Gastrocnemius medialis (tissue), 4 donors: ENCODE results near the gene RSAD1. TPM values are rescaled to one million over a fixed set of nuclear protein-coding genes. Genes with fewer than 3 reads are reported as not detected.

Experiments used
- ATAC-seq, 2 donors: fragments of 150-250 bp; one replicate each; pipeline ENCODE4 v1.9.1; 2016
- DNase-seq, 2 donors: peaks; one replicate each; pipeline ENCODE4 v3.0.0-alpha.2; 2019
- H3K27ac ChIP-seq, 4 donors: fragments of 200-600 bp; sonication (generic); 1 replicate in 1 of 4; 2 replicates in 3 of 4; pipeline ENCODE4 v1.5.1; 2016 to 2018; ENCODE audit warnings: mild to moderate bottlenecking in 2 of 4, moderate library complexity in 1 of 4
- H3K27me3 ChIP-seq, 3 donors: fragments of 200-600 bp; sonication (generic) in 2 of 3; 1 replicate in 1 of 3; 2 replicates in 2 of 3; pipeline versions ENCODE4 v1.5.1 to v1.6.0; 2016 to 2019; ENCODE audit warnings: mild to moderate bottlenecking in 1 of 3, moderate library complexity in 1 of 3
- H3K36me3 ChIP-seq, 2 donors: fragments of 200-600 bp; sonication (generic) in 1 of 2; one replicate each; pipeline ENCODE4 v1.5.1; 2017 to 2018
- H3K4me1 ChIP-seq, 2 donors: fragments of 200-600 bp; sonication (generic) in 1 of 2; one replicate each; pipeline ENCODE4 v1.5.1; 2016 to 2017; ENCODE audit warnings: mild to moderate bottlenecking in 2 of 2
- H3K4me3 ChIP-seq, 4 donors: fragments of 200-600 bp; sonication (generic) in 3 of 4; 1 replicate in 1 of 4; 2 replicates in 3 of 4; pipeline ENCODE4 v1.5.1; 2016 to 2019; ENCODE audit warnings: mild to moderate bottlenecking in 2 of 4
- H3K9me3 ChIP-seq, 3 donors: fragments of 200-600 bp; sonication (generic) in 2 of 3; 1 replicate in 1 of 3; 2 replicates in 2 of 3; pipeline ENCODE4 v1.5.1; 2016 to 2019
- POLR2A ChIP-seq, 2 donors: fragments of 450-650 bp; IDR thresholded peaks; one replicate each; pipeline ENCODE4 v1.6.1; 2017; ENCODE audit warnings: antibody characterized with exemption in 2 of 2, mild to moderate bottlenecking in 2 of 2, moderate library complexity in 2 of 2
- in situ Hi-C, 4 donors: fragments of 200-750 bp; cut with MboI; loops; one replicate each; pipeline versions ENCODE4 v1.15.0 to v1.8.0; 2017; ENCODE audit warnings: low sequenced_read_pairs in 4 of 4
- intact Hi-C: fragments of 100-400 bp; cut with DNase I; formaldehyde crosslinking; loops from one replicate; pipeline ENCODE4 v1.15.1; 2023; ENCODE audit warnings: low total_unique reads
- total RNA-seq, 4 donors: library from RNA; depleted of rRNA; stranded (reverse); fragments of >200 nt; gene quantifications; one replicate each; pipeline versions ENCODE4 v1.1.0 to v1.2.3, GENCODE V29; 2016
- TF ChIP-seq, protein P1 (sequence below), 5 experiments: fragments of 450-650 bp in 3 of 5; fragments of 200-600 bp in 2 of 5; sonication (generic) in 2 of 5; IDR thresholded peaks in 4 of 5; conservative IDR thresholded peaks in 1 of 5; 1 replicate in 4 of 5; 2 replicates in 1 of 5; pipeline ENCODE4 v1.5.1; 2016 to 2019; ENCODE audit warnings: antibody characterized with exemption in 5 of 5, mild to moderate bottlenecking in 3 of 5, moderate library complexity in 3 of 5

The RSAD1 gene
- total RNA-seq, 4 donors from 2014 or later, result 27.1 to 67.4 (median 52.7) TPM

DNA sequence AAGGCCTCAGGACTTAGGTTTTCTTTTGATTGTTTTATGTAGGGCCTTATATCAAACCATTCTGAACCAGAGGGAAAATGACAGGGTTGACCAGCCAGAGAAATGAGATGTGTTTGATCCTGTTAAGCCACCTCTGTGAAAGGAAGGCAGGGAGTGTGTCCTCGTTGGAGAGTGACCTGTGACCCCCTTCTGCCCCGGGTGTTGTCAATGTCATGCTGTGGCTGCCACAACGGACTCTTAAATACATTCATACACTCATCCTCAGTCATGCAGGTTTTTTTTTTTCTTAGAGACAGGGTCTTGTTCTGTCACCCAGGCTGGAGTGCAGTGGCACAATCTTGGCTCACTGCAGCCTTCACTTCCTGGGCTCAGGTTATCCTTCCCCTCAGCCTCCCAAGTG lies 35.7 kb downstream of the RSAD1 start:
- DNase-seq (no peak), ATAC-seq (no peak)
- no peak overlapping the region for H3K4me3 ChIP-seq
- no peaks in the 10 kb centered on the region for H3K36me3 ChIP-seq
- no peak overlapping the region for H3K27ac ChIP-seq
- no peaks in the 10 kb centered on the region for H3K27me3 ChIP-seq
- in situ Hi-C loops, result no loop called here
- H3K9me3 ChIP-seq, result no peaks in the 10 kb centered on the region
- H3K4me1 ChIP-seq, result peaks cover 0 to 11% of the 10 kb centered on the region in 2 donors
- no peak for TF ChIP-seq POLR2A (IDR thresholded peaks at IDR 0.05)
- TF ChIP-seq, protein P1, sequence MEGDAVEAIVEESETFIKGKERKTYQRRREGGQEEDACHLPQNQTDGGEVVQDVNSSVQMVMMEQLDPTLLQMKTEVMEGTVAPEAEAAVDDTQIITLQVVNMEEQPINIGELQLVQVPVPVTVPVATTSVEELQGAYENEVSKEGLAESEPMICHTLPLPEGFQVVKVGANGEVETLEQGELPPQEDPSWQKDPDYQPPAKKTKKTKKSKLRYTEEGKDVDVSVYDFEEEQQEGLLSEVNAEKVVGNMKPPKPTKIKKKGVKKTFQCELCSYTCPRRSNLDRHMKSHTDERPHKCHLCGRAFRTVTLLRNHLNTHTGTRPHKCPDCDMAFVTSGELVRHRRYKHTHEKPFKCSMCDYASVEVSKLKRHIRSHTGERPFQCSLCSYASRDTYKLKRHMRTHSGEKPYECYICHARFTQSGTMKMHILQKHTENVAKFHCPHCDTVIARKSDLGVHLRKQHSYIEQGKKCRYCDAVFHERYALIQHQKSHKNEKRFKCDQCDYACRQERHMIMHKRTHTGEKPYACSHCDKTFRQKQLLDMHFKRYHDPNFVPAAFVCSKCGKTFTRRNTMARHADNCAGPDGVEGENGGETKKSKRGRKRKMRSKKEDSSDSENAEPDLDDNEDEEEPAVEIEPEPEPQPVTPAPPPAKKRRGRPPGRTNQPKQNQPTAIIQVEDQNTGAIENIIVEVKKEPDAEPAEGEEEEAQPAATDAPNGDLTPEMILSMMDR (IDR thresholded peaks at IDR 0.05 in 4 of 5, conservative IDR thresholded peaks at IDR 0.05 in 1 of 5), result no peak
- intact Hi-C loops, result no loop called here

- no peak overlapping the region for H3K27ac ChIP-seq
- in situ Hi-C loops, result no loop called here
Observed at GRCh38 chr17:50514936-50515702, 36.5 kb downstream of the RSAD1 start.

GRCh38 chr17:50517011-50517410 lies 38.4 kb downstream of the RSAD1 start:
- in situ Hi-C loops, result no loop called here
- TF ChIP-seq, protein P1 (IDR thresholded peaks at IDR 0.05 in 4 of 5, conservative IDR thresholded peaks at IDR 0.05 in 1 of 5), result no peak
- no peak for TF ChIP-seq POLR2A (IDR thresholded peaks at IDR 0.05)
- Histone ChIP-seq H3K27ac (no peak overlapping the region), H3K36me3 (no peaks in the 10 kb centered on the region), H3K9me3 (no peaks in the 10 kb centered on the region), H3K27me3 (no peaks in the 10 kb centered on the region), H3K4me3 (no peak overlapping the region), H3K4me1 (peaks cover 0 to 11% of the 10 kb centered on the region in 2 donors)
- ATAC-seq (no peak), DNase-seq (no peak)
- intact Hi-C loops, result no loop called here

More at GRCh38 chr17:50514936-50515702, 36.5 kb downstream of the RSAD1 start:
- TF ChIP-seq POLR2A (IDR thresholded peaks at IDR 0.05), result no peak
- TF ChIP-seq, protein P1 (IDR thresholded peaks at IDR 0.05 in 4 of 5, conservative IDR thresholded peaks at IDR 0.05 in 1 of 5), result no peak
- Histone ChIP-seq H3K9me3 (no peaks in the 10 kb centered on the region), H3K27me3 (no peaks in the 10 kb centered on the region), H3K4me1 (peaks cover 0 to 11% of the 10 kb centered on the region in 2 donors), H3K36me3 (no peaks in the 10 kb centered on the region), H3K4me3 (no peak overlapping the region)
- intact Hi-C loops, result no loop called here
- peak in 1 of 2 donors; percentile 71 for ATAC-seq
- peak in 1 of 2 donors; percentile 40 for DNase-seq

DNA sequence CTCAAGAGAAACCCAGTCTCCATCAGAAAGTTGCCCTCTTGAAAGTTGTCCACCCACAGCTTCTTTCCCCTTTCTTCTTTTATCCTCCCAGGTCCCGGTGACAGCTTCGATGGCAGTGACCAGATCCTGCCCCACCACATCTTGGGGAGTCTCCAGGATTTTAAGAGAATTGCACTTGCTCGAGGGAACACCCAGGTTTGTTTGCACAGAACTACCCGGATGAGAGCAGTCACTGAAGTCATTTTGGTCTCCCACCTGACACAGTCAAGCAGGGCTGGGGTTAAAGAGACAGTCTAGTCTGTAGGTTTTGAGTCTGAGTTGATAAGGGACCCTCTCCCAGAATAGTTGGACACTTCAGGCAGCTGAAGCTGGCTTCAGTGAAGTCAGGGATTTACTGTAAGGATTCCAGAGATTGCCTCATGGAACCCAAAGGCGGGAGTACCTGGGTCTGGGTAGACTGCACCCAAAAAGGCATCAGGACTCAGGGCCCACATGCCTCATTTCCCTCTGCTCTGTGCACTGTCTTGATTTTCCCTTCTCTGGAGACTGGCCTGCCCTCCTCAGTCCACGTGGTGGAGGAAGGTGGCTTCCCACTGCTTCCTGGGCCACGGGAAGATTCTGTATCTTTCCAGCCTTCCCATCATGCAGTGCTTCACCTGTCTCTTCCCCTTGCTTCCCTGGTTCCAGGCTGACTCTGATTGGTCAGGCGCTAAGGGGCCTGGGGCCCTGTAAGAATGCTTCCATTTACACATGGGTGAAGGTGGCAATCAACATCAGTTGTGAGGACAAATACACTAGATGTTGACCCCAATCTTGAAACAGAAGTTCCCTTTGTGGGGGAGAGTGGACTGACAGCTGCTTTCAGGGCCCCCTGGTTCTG lies 39.1 kb downstream of the RSAD1 start:
- ATAC-seq (no peak), DNase-seq (no peak)
- intact Hi-C loops, result no loop called here
- in situ Hi-C loops, result no loop called here
- no peaks in the 10 kb centered on the region for H3K27me3 ChIP-seq
- no peak overlapping the region for H3K4me3 ChIP-seq
- no peaks in the 10 kb centered on the region for H3K9me3 ChIP-seq
- no peak overlapping the region for H3K27ac ChIP-seq
- TF ChIP-seq, protein P1 (IDR thresholded peaks at IDR 0.05 in 4 of 5, conservative IDR thresholded peaks at IDR 0.05 in 1 of 5), result no peak
- TF ChIP-seq POLR2A (IDR thresholded peaks at IDR 0.05), result no peak
- no peaks in the 10 kb centered on the region for H3K36me3 ChIP-seq
- peaks cover 0 to 11% of the 10 kb centered on the region in 2 donors for H3K4me1 ChIP-seq
